ENCODE results near the gene OR4D10. TPM values are rescaled to one million over a fixed set of nuclear protein-coding genes. Genes with fewer than 3 reads are reported as not detected.

The OR4D10 gene
- total RNA-seq, 1 experiment from 2014 or later = not detected

DNA sequence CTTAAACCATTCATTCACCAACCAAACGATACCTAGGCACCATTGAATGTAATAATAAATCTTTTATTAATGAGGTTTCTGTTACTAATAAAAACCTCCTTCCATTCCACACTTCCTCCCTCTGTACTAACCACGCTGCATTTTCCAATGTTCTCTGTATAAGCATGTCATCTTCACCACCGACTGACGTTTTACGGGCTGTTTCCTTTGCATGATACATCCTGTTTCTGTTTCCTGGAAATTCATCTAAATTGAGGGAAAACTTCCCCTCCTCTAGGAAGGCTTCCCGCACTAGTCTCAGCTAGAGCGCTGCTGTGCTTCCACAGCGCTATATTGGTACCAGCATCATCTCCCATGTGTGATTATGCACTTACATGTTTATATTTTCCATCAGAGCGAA, 2.1 kb downstream of the OR4D10 start:
- H3K4me3 ChIP-seq = no peak overlapping the region
- CTCF ChIA-PET = no interaction called here
- H3K27me3 ChIP-seq (ENCODE audit: insufficient read depth, low read depth) = peaks cover 36% of the 10 kb centered on the region
- no peaks in the 10 kb centered on the region for H3K4me1 ChIP-seq (replicated peaks; ENCODE audit: insufficient read depth)
- no peak overlapping the region for H3K27ac ChIP-seq
- no peaks in the 10 kb centered on the region for H3F3A ChIP-seq (ENCODE audit: insufficient read depth, low read depth)
- no peaks in the 10 kb centered on the region for H4K20me1 ChIP-seq (ENCODE audit: insufficient read depth)
- intact Hi-C loops (cut with micrococcal nuclease; ENCODE audit: unreplicated experiment) = no loop called here
- TF ChIP-seq, protein P1, sequence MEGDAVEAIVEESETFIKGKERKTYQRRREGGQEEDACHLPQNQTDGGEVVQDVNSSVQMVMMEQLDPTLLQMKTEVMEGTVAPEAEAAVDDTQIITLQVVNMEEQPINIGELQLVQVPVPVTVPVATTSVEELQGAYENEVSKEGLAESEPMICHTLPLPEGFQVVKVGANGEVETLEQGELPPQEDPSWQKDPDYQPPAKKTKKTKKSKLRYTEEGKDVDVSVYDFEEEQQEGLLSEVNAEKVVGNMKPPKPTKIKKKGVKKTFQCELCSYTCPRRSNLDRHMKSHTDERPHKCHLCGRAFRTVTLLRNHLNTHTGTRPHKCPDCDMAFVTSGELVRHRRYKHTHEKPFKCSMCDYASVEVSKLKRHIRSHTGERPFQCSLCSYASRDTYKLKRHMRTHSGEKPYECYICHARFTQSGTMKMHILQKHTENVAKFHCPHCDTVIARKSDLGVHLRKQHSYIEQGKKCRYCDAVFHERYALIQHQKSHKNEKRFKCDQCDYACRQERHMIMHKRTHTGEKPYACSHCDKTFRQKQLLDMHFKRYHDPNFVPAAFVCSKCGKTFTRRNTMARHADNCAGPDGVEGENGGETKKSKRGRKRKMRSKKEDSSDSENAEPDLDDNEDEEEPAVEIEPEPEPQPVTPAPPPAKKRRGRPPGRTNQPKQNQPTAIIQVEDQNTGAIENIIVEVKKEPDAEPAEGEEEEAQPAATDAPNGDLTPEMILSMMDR (conservative IDR thresholded peaks at IDR 0.05) = no peak
- TF ChIP-seq EZH2 (IDR thresholded peaks at IDR 0.05; ENCODE audit: low read depth) = no peak
- POLR2A ChIA-PET (ENCODE audit: unreplicated experiment) = no interaction called here
- no peaks in the 10 kb centered on the region for H3K9me3 ChIP-seq (ENCODE audit: insufficient read depth, low read depth)
- no TSS peak for BruUV-seq (replicated peaks)
- H3K79me2 ChIP-seq (ENCODE audit: low read depth) = no peaks in the 10 kb centered on the region
- H2AFZ ChIP-seq = no peak overlapping the region
- H3K4me2 ChIP-seq = no peak overlapping the region
- no peaks in the 10 kb centered on the region for H3K9me2 ChIP-seq (ENCODE audit: insufficient read depth)
- DNase-seq = no peak
- H3K36me3 ChIP-seq (ENCODE audit: low read depth) = no peaks in the 10 kb centered on the region

DNA sequence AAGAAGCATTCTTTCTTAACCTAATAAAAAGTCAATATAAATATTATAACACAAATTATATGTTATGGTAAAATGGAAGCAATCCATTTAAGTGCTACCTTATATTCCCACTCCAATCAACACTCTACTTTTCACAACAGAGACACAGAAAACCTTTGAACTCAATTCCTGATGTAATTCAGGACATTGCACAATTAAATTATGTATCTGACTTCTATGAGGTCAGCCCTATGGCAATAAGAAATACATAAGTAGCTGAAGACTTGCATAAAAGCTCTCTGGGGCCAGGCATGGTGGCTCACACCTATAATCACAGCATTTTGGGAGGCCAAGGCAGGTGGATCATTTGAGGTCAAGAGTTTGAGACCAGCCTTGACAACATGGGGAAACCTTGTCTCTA, 6.8 kb downstream of the OR4D10 start:
- no peaks in the 10 kb centered on the region for H3K9me3 ChIP-seq (ENCODE audit: insufficient read depth, low read depth)
- intact Hi-C loops (cut with micrococcal nuclease; ENCODE audit: unreplicated experiment) = no loop called here
- no peak overlapping the region for H3K4me3 ChIP-seq
- no TSS peak for BruUV-seq (replicated peaks)
- no peaks in the 10 kb centered on the region for H4K20me1 ChIP-seq (ENCODE audit: insufficient read depth)
- no peak overlapping the region for H3K27ac ChIP-seq
- no peaks in the 10 kb centered on the region for H3K4me1 ChIP-seq (replicated peaks; ENCODE audit: insufficient read depth)
- no peak overlapping the region for H2AFZ ChIP-seq
- ChIA-PET POLR2A (ENCODE audit: unreplicated experiment) (no interaction called here), CTCF (no interaction called here)
- peaks cover 31% of the 10 kb centered on the region for H3K27me3 ChIP-seq (ENCODE audit: insufficient read depth, low read depth)
- no peaks in the 10 kb centered on the region for H3K9me2 ChIP-seq (ENCODE audit: insufficient read depth)
- DNase-seq = no peak
- TF ChIP-seq, protein P1 (conservative IDR thresholded peaks at IDR 0.05) = no peak
- no peak for TF ChIP-seq EZH2 (IDR thresholded peaks at IDR 0.05; ENCODE audit: low read depth)
- no peaks in the 10 kb centered on the region for H3K36me3 ChIP-seq (ENCODE audit: low read depth)
- no peak overlapping the region for H3K4me2 ChIP-seq
- no peaks in the 10 kb centered on the region for H3F3A ChIP-seq (ENCODE audit: insufficient read depth, low read depth)
- H3K79me2 ChIP-seq (ENCODE audit: low read depth) = no peaks in the 10 kb centered on the region

DNA sequence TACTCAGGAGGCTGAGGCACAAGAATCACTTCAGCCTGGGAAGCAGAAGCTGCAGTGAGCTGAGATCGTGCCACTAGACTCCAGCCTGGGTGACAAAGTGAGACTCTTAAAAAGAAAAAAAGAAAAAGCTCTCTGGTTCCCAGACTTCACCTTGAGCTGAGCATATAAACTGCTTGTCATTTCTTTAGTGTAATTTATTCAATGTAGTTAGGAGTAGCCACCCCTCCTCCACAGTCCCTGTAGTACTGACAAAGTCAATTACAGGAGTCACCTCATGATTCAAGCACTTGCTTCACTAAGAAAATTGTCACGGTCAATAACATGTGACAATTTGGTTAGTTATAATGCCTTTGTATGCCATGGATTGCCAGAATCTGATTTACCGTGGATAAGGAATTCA, 7.2 kb downstream of the OR4D10 start:
- no peaks in the 10 kb centered on the region for H3F3A ChIP-seq (ENCODE audit: insufficient read depth, low read depth)
- POLR2A ChIA-PET (ENCODE audit: unreplicated experiment) = no interaction called here

More for the DNA sequence above, 7.2 kb downstream of the OR4D10 start:
- BruUV-seq (replicated peaks) = no TSS peak
- Histone ChIP-seq H3K9me3 (ENCODE audit: insufficient read depth, low read depth) (no peaks in the 10 kb centered on the region), H4K20me1 (ENCODE audit: insufficient read depth) (no peaks in the 10 kb centered on the region), H3K27ac (no peak overlapping the region), H3K4me2 (no peak overlapping the region), H3K27me3 (ENCODE audit: insufficient read depth, low read depth) (peaks cover 27% of the 10 kb centered on the region), H3K9me2 (ENCODE audit: insufficient read depth) (no peaks in the 10 kb centered on the region), H3K36me3 (ENCODE audit: low read depth) (no peaks in the 10 kb centered on the region), H3K4me1 (replicated peaks; ENCODE audit: insufficient read depth) (no peaks in the 10 kb centered on the region), H3K4me3 (no peak overlapping the region), H3K79me2 (ENCODE audit: low read depth) (no peaks in the 10 kb centered on the region), H2AFZ (no peak overlapping the region)
- intact Hi-C loops (cut with micrococcal nuclease; ENCODE audit: unreplicated experiment) = no loop called here
- CTCF ChIA-PET = no interaction called here
- TF ChIP-seq, protein P1 (conservative IDR thresholded peaks at IDR 0.05) = no peak
- no peak for TF ChIP-seq EZH2 (IDR thresholded peaks at IDR 0.05; ENCODE audit: low read depth)
- no peak for DNase-seq

Data from PC-9 (cell line).